ENCODE measurements around the gene RNF144A. TPM values are rescaled to one million over a fixed set of nuclear protein-coding genes. Genes with fewer than 3 reads are reported as not detected.

RNF144A gene
- total RNA-seq, 2 donors from 2014 or later: 52.7 to 109 TPM

- Histone ChIP-seq H3K27me3 (no peaks in the 10 kb centered on the region), H3K27ac (peak within 1 kb of the TSS; percentile 37 to 89 (median 70)), H3K36me3 (replicated peaks in 1 of 2; ENCODE audit: insufficient read depth in 1 of 2, low read depth in 2 of 2) (no peaks in the 10 kb centered on the region), H3K4me3 (peak within 1 kb of the TSS; percentile 23 to 41), H3K4me1 (peaks cover 8% of the 10 kb centered on the region), H3K9me3 (no peaks in the 10 kb centered on the region)
- WGBS, 2 donors: 10 to 13% methylated on average over 9 to 10 of the region's 10 CpGs
- intact Hi-C loops (cut with DNase I): no loop called here
- peak; percentile 95 for ATAC-seq
- TF ChIP-seq POLR2A (IDR thresholded peaks at IDR 0.05) (peak in 1 of 3 donors; percentile 31), CTCF (IDR thresholded peaks at IDR 0.05) (no peak)
- DNase-seq: peak; percentile 40 to 68 (median 58)
These were observed 39.6 kb upstream of the RNF144A start, which contains the start of gene RSAD2 for GRCh38 chr2:6877402-6878304. Gene RSAD2 (plus strand): TSS chr2:6877777. CDS start chr2:6877801, 24 bp downstream.

GRCh38 chr2:6878549-6878948 is 38.7 kb upstream of the RNF144A start:
- WGBS, 2 donors: 69 to 74% methylated on average over 4 of the region's 4 CpGs
- ATAC-seq: no peak
- no peaks in the 10 kb centered on the region for H3K27me3 ChIP-seq
- no peak overlapping the region for H3K4me3 ChIP-seq
- peaks cover 8% of the 10 kb centered on the region for H3K4me1 ChIP-seq
- no peak for DNase-seq
- no peaks in the 10 kb centered on the region for H3K36me3 ChIP-seq (replicated peaks in 1 of 2; ENCODE audit: insufficient read depth in 1 of 2, low read depth in 2 of 2)
- intact Hi-C loops (cut with DNase I): no loop called here
- H3K9me3 ChIP-seq: no peaks in the 10 kb centered on the region
- peak overlapping the region in 1 of 4 donors; percentile 89 for H3K27ac ChIP-seq
- TF ChIP-seq POLR2A (IDR thresholded peaks at IDR 0.05) (no peak), CTCF (IDR thresholded peaks at IDR 0.05) (no peak)

DNA sequence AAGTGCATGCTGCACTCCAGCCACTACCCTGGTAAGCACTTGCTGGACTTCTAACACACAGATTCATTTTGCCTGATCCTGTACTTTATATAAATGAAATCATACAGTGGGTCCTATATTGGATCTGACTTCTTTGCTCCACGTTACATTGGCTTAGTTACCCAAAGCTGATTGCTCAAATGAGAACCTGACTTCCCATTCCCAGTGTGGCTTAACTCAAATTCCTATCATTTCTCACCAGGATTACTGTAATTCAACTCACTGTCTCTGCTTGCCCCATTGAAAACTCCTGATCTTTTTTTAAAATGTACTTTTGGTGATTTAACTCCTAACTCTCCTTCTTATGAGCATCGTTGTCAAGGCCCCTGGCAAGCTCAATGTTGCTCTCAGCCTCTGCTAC is 38.2 kb upstream of the RNF144A start:
- Histone ChIP-seq H3K27me3 (no peaks in the 10 kb centered on the region), H3K27ac (no peak overlapping the region), H3K4me1 (peaks cover 8% of the 10 kb centered on the region), H3K9me3 (no peaks in the 10 kb centered on the region), H3K4me3 (no peak overlapping the region), H3K36me3 (replicated peaks in 1 of 2; ENCODE audit: insufficient read depth in 1 of 2, low read depth in 2 of 2) (no peaks in the 10 kb centered on the region)
- no peak for TF ChIP-seq CTCF (IDR thresholded peaks at IDR 0.05)
- no peak for TF ChIP-seq POLR2A (IDR thresholded peaks at IDR 0.05)
- DNase-seq (no peak), ATAC-seq (no peak)
- intact Hi-C loops (cut with DNase I): no loop called here
- WGBS, 2 donors: 83 to 88% methylated on average over 2 of the region's 2 CpGs

- Histone ChIP-seq H3K4me3 (no peak overlapping the region), H3K27me3 (no peaks in the 10 kb centered on the region), H3K4me1 (peaks cover 8% of the 10 kb centered on the region), H3K27ac (no peak overlapping the region), H3K36me3 (replicated peaks in 1 of 2; ENCODE audit: insufficient read depth in 1 of 2, low read depth in 2 of 2) (no peaks in the 10 kb centered on the region), H3K9me3 (no peaks in the 10 kb centered on the region)
- DNase-seq: no peak
- no peak for TF ChIP-seq POLR2A (IDR thresholded peaks at IDR 0.05)
- no peak for TF ChIP-seq CTCF (IDR thresholded peaks at IDR 0.05)
- intact Hi-C loops (cut with DNase I): no loop called here
- WGBS, 2 donors: 74 to 85% methylated on average over 2 of the region's 2 CpGs
- ATAC-seq: no peak
These were observed 36.9 kb upstream of the RNF144A start for GRCh38 chr2:6880200-6880733.

Measured in body of pancreas (tissue), 4 donors.